ENCODE measurements around the gene ANO10. TPM values are rescaled to one million over a fixed set of nuclear protein-coding genes. Genes with fewer than 3 reads are reported as not detected.
"Not testable (repeated sequence)": the region's sequence is repeated elsewhere in the genome, so short reads cannot be mapped to it uniquely, and the experiment has no call there.

Gene ANO10
- total RNA-seq, 1 donor, result 54.0 TPM

DNA sequence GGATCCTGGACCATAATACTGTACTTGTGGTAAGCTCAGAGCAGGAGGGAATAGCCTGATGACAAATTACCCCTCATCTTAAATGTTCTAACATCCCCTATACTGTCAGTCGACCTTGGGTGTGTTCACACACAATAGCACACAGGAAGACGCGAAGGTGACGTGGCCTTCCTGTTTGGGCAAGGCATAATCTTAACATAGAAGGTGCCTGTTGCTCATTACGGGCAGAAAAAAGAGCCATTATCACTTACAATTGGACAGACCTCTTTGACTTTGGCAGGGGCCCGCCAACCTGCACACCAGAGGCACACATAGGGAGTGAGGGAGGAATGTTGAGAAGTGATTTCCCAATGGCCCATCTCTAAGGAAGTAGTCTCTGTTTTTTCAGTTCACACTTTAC lies 144.2 kb downstream of the ANO10 start:
- H3K4me3 ChIP-seq (ENCODE audit: low read depth, low read length), result no peak overlapping the region
- no peak for DNase-seq (ENCODE audit: low read depth)
- TF ChIP-seq, protein P1, sequence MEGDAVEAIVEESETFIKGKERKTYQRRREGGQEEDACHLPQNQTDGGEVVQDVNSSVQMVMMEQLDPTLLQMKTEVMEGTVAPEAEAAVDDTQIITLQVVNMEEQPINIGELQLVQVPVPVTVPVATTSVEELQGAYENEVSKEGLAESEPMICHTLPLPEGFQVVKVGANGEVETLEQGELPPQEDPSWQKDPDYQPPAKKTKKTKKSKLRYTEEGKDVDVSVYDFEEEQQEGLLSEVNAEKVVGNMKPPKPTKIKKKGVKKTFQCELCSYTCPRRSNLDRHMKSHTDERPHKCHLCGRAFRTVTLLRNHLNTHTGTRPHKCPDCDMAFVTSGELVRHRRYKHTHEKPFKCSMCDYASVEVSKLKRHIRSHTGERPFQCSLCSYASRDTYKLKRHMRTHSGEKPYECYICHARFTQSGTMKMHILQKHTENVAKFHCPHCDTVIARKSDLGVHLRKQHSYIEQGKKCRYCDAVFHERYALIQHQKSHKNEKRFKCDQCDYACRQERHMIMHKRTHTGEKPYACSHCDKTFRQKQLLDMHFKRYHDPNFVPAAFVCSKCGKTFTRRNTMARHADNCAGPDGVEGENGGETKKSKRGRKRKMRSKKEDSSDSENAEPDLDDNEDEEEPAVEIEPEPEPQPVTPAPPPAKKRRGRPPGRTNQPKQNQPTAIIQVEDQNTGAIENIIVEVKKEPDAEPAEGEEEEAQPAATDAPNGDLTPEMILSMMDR (IDR thresholded peaks at IDR 0.05; ENCODE audit: insufficient read depth, low read depth, low read length), result no peak

DNA sequence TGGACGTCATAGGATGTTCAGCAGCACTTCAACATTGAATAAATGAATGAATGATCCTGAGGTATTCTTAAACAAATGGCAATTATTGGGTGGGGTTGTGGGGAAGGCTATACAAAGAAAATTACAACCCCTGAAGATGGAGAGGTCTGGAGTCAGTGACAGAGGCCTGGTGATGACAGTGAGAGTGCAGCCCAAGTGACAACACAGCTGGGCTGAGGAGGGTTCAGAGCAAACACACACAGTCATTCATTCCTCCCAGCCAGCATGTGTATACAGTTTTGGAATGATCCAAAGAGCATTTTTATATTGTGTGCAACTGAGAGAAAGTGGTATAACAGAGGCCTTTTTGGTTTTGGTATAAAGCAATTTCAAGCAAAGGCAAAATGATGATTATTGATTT lies 148.1 kb downstream of the ANO10 start:
- TF ChIP-seq, protein P1 (IDR thresholded peaks at IDR 0.05; ENCODE audit: insufficient read depth, low read depth, low read length), result no peak
- H3K4me3 ChIP-seq (ENCODE audit: low read depth, low read length), result no peak overlapping the region

DNA sequence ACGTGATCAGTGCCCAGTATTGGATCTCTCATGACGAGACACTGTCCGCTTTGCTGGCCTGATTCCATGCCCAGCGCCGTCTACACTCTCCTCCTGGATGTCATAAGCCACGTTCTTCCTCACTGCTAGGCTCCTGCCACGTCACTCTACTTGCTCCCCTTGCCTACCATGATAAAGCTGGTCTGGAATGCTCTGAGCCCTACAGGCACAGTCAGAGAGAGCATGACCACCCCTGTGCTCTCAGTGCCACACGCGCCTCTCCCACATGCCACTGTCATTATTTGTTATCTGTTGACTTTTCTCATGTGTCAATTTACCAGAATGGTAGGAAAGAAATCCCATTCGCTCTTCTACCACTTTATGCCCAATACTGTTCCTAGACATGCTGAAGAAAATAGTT lies 148.6 kb downstream of the ANO10 start:
- DNase-seq (ENCODE audit: low read depth), result no peak
- TF ChIP-seq, protein P1 (IDR thresholded peaks at IDR 0.05; ENCODE audit: insufficient read depth, low read depth, low read length), result no peak
- H3K4me3 ChIP-seq (ENCODE audit: low read depth, low read length), result no peak overlapping the region

More for the DNA sequence above, 148.1 kb downstream of the ANO10 start:
- no peak for DNase-seq (ENCODE audit: low read depth)

DNA sequence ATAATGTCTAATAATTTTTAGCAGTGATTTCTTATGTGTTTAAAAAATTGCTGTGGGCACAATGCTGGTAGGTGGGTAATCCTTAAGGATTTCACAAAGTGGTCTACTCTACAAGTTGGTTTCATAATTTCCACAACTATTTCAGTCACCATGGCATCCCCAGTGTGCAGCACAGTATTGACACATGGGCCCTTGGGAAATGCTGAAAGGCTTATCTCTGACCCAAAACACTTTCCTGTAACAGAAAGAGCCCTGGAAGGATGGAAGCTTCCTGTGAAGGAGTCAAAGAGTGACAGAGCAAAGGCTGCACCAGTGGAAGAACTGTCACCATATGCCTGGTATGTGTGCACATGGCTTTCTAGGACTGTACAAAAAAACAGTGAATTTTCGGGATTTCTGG lies 153.7 kb downstream of the ANO10 start:
- no peak for DNase-seq (ENCODE audit: low read depth)
- no peak overlapping the region for H3K4me3 ChIP-seq (ENCODE audit: low read depth, low read length)
- TF ChIP-seq, protein P1 (IDR thresholded peaks at IDR 0.05; ENCODE audit: insufficient read depth, low read depth, low read length), result no peak

DNA sequence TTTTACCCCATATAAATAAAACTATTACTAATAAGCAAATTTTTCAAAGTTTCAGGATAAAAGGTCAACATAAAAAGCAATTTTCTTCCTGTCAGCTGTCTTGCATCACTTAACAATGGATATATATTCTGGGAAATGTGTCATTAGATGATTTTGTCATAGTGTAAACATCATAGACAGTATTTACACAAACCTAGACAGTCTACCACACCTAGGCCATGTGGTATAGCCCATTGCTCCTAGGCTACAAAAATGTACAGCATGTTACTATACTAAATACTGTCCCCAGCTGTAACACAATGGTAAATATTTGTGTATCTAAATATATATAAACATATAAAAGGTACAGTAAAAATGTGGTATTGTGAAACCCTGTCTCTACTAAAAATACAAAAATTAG lies 156.7 kb downstream of the ANO10 start:
- DNase-seq (ENCODE audit: low read depth), result no peak
- TF ChIP-seq, protein P1 (IDR thresholded peaks at IDR 0.05; ENCODE audit: insufficient read depth, low read depth, low read length), result no peak
- H3K4me3 ChIP-seq (ENCODE audit: low read depth, low read length), result no peak overlapping the region

DNA sequence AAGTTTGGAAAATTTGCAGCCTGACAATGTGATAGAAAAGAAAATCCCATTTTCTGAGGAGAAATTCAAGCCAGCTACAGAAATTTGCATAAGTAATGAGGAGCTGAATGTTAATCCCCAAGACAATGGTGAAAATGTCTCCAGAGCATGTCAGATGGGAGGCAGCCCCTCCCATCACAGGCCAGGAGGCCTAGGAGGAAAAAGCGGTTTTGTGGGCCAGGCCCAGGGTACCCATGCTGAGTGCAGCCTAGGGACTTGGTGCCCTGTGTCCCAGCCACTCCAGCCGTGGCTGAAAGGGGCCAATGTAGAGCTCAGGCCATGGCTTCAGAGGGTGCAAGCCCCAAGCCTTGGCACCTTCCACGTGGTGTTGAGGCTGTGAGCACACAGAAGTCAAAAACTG lies 159.2 kb downstream of the ANO10 start:
- DNase-seq (ENCODE audit: low read depth); H3K4me3 ChIP-seq (ENCODE audit: low read depth, low read length): not testable (repeated sequence)

DNA sequence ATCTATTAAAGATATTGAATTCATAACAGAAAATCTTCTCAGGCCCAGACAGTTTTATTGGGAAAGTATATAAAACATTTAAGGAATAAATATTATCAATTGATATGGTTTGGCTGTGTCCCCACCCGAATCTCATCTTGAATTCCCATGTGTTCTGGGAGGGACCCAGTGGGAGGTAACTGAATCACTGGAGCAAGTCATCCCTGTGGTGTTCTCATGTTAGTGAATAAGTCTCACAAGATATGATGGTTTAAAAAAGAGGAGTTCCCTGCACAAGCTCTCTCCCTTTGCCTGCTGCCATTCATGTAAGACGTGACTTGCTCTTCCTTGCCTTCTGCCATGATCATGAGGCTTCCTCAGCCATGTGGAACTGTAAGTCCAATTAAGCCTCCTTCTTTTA lies 160.5 kb downstream of the ANO10 start:
- DNase-seq (ENCODE audit: low read depth), result no peak
- H3K4me3 ChIP-seq (ENCODE audit: low read depth, low read length), result no peak overlapping the region
- TF ChIP-seq, protein P1 (IDR thresholded peaks at IDR 0.05; ENCODE audit: insufficient read depth, low read depth, low read length), result no peak

DNA sequence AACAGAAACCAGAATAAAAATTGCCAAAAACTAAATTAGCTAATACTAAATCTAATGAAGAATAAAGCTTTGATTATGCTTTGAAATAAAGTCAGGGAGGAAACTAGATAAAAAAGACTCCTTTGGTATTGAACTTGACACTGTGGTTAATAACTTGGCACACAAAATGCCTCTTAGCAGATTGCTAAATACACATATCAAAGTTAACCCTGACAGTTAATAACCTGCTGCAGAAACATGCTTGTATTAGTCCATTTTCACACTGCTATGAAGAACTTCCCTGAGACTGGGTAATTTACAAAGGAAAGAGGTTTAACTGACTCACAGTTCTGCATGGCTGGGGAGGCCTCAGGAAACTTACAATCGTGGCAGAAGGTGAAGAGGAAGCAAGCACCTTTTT lies 164.8 kb downstream of the ANO10 start:
- not testable (repeated sequence) for H3K4me3 ChIP-seq (ENCODE audit: low read depth, low read length); DNase-seq (ENCODE audit: low read depth)
